Duodenal mucosa (tissue), 2 donors: ENCODE data around the gene CNIH2.
A peak's percentile ranks its signal among the peaks of the same experiment; 100 is the strongest.
"Not testable (repeated sequence)": the region's sequence is repeated elsewhere in the genome, so short reads cannot be mapped to it uniquely, and the experiment has no call there.

Source experiments
- H3K27ac ChIP-seq: one replicate; pipeline ENCODE4 v1.7.0; 2013; ENCODE audit warnings: low read depth, low read length
- H3K27me3 ChIP-seq, 2 donors: one replicate each; pipeline ENCODE4 v1.7.0; 2013; ENCODE audit warnings: low read length in 2 of 2, control low read depth in 1 of 2; ENCODE audit not compliant: insufficient read depth in 2 of 2, control insufficient read depth in 1 of 2
- H3K36me3 ChIP-seq, 2 donors: one replicate each; pipeline ENCODE4 v1.7.0; 2013; ENCODE audit warnings: low read length in 2 of 2, control low read depth in 1 of 2; ENCODE audit not compliant: insufficient read depth in 2 of 2, control insufficient read depth in 1 of 2
- H3K4me1 ChIP-seq, 2 donors: one replicate each; pipeline ENCODE4 v1.7.0; 2013; ENCODE audit warnings: low read length in 2 of 2, control low read depth in 1 of 2; ENCODE audit not compliant: insufficient read depth in 2 of 2, control insufficient read depth in 1 of 2
- H3K4me3 ChIP-seq, 2 donors: one replicate each; pipeline ENCODE4 v1.7.0; 2013; ENCODE audit warnings: low read length in 2 of 2, low read depth in 1 of 2
- H3K9ac ChIP-seq, 2 donors: one replicate each; pipeline ENCODE4 v1.7.0; 2013; ENCODE audit warnings: low read length in 2 of 2, low read depth in 1 of 2
- H3K9me3 ChIP-seq, 2 donors: one replicate each; pipeline ENCODE4 v1.7.0; 2013; ENCODE audit warnings: low read length in 2 of 2, control low read depth in 1 of 2; ENCODE audit not compliant: control insufficient read depth in 1 of 2

The CNIH2 gene

DNA sequence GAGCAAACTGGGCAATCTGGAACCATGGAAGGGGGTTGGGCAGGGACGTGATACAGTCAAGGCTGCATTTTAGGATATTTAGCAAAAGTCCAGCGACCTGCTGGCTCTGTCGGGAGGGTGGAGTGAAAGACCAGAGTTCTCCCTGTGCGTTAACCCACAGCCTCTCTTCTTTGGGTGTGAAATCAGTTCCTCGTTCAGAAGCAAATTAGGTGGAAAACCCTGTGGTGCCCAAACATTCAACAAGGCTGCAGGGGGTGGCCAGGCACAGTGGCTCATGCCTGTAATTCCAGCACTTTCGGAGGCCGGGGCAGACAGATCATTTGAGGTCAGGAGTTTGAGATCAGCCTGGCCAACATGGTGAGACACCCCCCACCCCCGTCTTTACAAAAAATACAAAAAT is 19.6 kb downstream of the CNIH2 start:
- Histone ChIP-seq H3K9me3 (no peaks in the 10 kb centered on the region), H3K27ac (no peak overlapping the region), H3K36me3 (no peaks in the 10 kb centered on the region), H3K27me3 (peaks cover 15 to 17% of the 10 kb centered on the region in 2 donors), H3K4me3 (no peak overlapping the region), H3K4me1 (peaks cover 0 to 6% of the 10 kb centered on the region in 2 donors), H3K9ac (no peak overlapping the region)

DNA sequence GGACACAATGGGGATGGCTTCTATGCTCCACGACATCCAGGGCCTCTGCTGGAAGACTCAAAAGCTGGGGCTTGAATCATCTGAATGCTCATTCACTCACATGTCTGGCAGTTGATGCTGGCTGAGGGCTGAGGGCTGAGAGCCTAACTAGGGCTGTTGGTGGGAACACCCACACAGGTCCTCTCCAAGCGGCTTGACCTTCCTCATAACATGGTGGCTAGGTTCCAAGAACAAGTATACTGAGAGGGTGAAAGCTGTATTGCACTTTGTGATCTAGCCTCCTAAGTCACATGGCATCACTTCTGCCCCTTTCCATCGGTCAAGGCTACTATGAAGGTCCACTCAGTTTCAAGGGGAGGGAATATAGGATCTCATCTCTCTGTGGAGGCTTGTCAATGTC is 21.2 kb downstream of the CNIH2 start:
- no peak overlapping the region for H3K4me3 ChIP-seq
- H3K27me3 ChIP-seq, result peaks cover 2 to 4% of the 10 kb centered on the region in 2 donors
- no peaks in the 10 kb centered on the region for H3K36me3 ChIP-seq
- H3K9me3 ChIP-seq, result no peaks in the 10 kb centered on the region
- no peak overlapping the region for H3K27ac ChIP-seq
- H3K9ac ChIP-seq, result no peak overlapping the region
- no peaks in the 10 kb centered on the region for H3K4me1 ChIP-seq

GRCh38 chr11:66302656-66303055 is 24.7 kb downstream of the CNIH2 start:
- no peak overlapping the region for H3K4me3 ChIP-seq
- no peaks in the 10 kb centered on the region for H3K27me3 ChIP-seq
- H3K27ac ChIP-seq, result no peak overlapping the region

DNA sequence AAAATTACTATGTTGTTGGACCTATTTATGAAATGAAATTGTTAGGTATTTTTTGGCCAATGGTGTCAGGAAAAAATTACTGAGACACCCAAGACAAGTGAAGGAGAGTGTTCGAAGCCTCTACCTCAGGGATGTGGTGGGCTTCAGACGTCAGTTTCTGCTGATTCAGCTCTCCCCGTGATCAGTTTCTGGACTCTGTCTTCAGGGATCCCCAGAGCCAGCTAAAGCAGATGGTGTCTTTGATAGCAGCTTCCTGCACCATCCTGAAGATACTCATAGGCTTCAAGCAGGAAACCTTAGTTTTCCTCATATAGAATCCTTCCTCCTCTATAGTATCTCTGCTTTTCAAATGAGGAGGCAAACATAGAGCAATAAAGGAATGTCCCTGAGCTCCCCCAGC is 31.5 kb downstream of the CNIH2 start:
- H3K27ac ChIP-seq, result no peak overlapping the region
- H3K36me3 ChIP-seq, result no peaks in the 10 kb centered on the region
- no peaks in the 10 kb centered on the region for H3K27me3 ChIP-seq
- H3K9me3 ChIP-seq, result no peaks in the 10 kb centered on the region
- H3K9ac ChIP-seq, result no peak overlapping the region
- H3K4me1 ChIP-seq, result peaks cover 9 to 14% of the 10 kb centered on the region in 2 donors
- H3K4me3 ChIP-seq, result no peak overlapping the region

More at GRCh38 chr11:66302656-66303055, 24.7 kb downstream of the CNIH2 start:
- no peaks in the 10 kb centered on the region for H3K9me3 ChIP-seq
- no peaks in the 10 kb centered on the region for H3K36me3 ChIP-seq
- no peaks in the 10 kb centered on the region for H3K4me1 ChIP-seq
- no peak overlapping the region for H3K9ac ChIP-seq

GRCh38 chr11:66310324-66310723 is 32.3 kb downstream of the CNIH2 start:
- no peak overlapping the region for H3K4me3 ChIP-seq
- peaks cover 9 to 14% of the 10 kb centered on the region in 2 donors for H3K4me1 ChIP-seq
- no peaks in the 10 kb centered on the region for H3K36me3 ChIP-seq
- H3K9me3 ChIP-seq, result no peaks in the 10 kb centered on the region
- no peaks in the 10 kb centered on the region for H3K27me3 ChIP-seq
- H3K9ac ChIP-seq, result no peak overlapping the region
- H3K27ac ChIP-seq, result no peak overlapping the region

- H3K36me3 ChIP-seq, H3K27me3 ChIP-seq, H3K27ac ChIP-seq, H3K9ac ChIP-seq, H3K9me3 ChIP-seq, H3K4me3 ChIP-seq: not testable (repeated sequence)
- H3K4me1 ChIP-seq, result peaks cover 9 to 16% of the 10 kb centered on the region in 2 donors
Observed at GRCh38 chr11:66310803-66311440, 32.9 kb downstream of the CNIH2 start.

GRCh38 chr11:66311470-66311964 is 33.5 kb downstream of the CNIH2 start:
- Histone ChIP-seq H3K36me3 (no peaks in the 10 kb centered on the region), H3K9ac (peak overlapping the region; percentile 27 to 67), H3K9me3 (no peaks in the 10 kb centered on the region), H3K27me3 (no peaks in the 10 kb centered on the region), H3K4me1 (peaks cover 9 to 18% of the 10 kb centered on the region in 2 donors), H3K4me3 (peak overlapping the region; percentile 63 to 71), H3K27ac (peak overlapping the region; percentile 82)

DNA sequence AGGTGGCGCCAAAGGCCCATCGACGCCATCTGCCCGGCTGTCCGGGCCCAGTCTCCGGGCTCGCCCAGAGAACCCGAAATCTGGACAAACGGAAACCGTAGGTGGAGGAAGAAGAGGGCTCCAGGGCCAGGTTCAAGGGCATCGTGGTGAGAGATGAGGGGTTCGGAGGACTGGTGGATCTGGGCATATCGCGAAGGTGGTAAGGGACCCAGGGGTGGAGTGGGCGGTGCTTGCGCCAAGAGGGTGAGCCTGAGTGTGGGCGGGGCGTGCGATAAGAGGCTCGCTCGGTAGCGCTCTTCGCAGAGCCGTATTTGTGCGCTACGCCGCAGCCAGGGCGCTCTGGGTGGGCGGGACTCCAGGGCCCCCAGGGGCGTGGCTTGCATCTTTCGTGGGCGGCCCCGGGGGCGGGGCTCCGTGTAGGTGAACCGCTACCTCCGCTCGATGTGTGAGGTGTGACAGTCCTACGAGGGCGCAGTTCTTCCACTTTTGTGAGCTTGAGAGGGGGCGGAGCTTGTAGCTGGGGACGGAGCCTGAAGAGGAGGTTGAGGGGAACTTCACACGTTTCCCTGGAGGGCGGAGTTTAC is 34.1 kb downstream of the CNIH2 start:
- Histone ChIP-seq H3K9ac (peak overlapping the region; percentile 27 to 67), H3K27me3 (no peaks in the 10 kb centered on the region), H3K36me3 (no peaks in the 10 kb centered on the region), H3K9me3 (no peaks in the 10 kb centered on the region), H3K27ac (peak overlapping the region; percentile 82), H3K4me3 (peak overlapping the region; percentile 63 to 71), H3K4me1 (peaks cover 9 to 18% of the 10 kb centered on the region in 2 donors)

DNA sequence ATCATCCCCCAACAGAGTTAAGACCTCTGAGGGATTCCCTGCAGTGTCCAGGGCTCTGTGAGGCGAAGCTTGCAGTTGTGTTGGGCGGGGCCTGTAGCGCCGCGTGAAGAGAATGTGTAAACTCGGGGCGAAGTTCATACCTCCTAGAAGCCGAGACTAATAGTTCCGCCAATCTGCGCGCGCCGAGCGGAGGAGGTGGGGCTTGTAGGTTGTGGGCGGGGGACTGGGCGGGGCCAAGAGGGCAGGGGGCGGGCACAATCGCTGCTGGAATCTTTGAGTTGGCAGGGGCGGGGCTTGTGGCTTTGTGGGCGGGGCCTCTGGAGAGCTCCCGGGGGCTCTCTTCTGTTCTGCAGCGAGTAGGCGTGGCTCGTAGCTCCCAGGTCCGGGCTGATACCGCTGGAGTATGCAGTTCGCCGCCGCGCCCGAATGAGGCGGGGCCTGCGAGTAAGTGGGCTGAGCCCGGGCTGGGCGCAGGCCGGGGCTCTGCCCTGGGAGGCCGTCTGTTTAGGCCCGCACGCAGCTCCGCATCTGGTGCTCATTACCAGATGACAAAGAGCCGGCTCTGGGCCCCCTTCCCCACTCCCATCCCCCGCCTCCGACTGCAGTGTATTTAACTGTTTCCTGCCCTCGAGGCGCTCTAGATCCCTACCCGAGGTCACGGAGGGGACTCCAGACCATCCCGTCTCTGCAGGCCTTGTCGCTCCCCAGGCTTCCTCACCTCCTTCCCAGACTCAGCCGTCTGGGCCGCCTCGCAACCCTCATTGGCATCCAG is 34.8 kb downstream of the CNIH2 start:
- H3K36me3 ChIP-seq, result no peaks in the 10 kb centered on the region
- peaks cover 10 to 18% of the 10 kb centered on the region in 2 donors for H3K4me1 ChIP-seq
- H3K4me3 ChIP-seq, result peak overlapping the region; percentile 65 to 71
- H3K9ac ChIP-seq, result peak overlapping the region; percentile 47 to 67
- H3K9me3 ChIP-seq, result no peaks in the 10 kb centered on the region
- peak overlapping the region; percentile 83 for H3K27ac ChIP-seq
- no peaks in the 10 kb centered on the region for H3K27me3 ChIP-seq
